K562 (cell line): ENCODE measurements around the gene SMIM29. TPM values are rescaled to one million over a fixed set of nuclear protein-coding genes. Genes with fewer than 3 reads are reported as not detected.
A peak's percentile ranks its signal among the peaks of the same experiment; 100 is the strongest.

ENCODE experiments used
- EGR1 ChIP-seq: fragments of 450-650 bp; conservative IDR thresholded peaks from 2 replicates; pipeline ENCODE4 v1.6.1; 2017; ENCODE audit warnings: mild to moderate bottlenecking
- MEF2A ChIP-seq: IDR thresholded peaks from 2 replicates; pipeline ENCODE4 v1.6.1; 2011; ENCODE audit warnings: low read depth, mild to moderate bottlenecking, low read length, moderate library complexity; ENCODE audit not compliant: control insufficient read depth
- PHF20 ChIP-seq: fragments of 450-650 bp; IDR thresholded peaks from 2 replicates; pipeline ENCODE4 v1.6.1; 2018; ENCODE audit not compliant: partially characterized antibody
- RBBP5 ChIP-seq: fragments of 200-600 bp; sonication (generic); IDR thresholded peaks from 2 replicates; pipeline ENCODE4 v1.6.1; 2012; ENCODE audit warnings: borderline replicate concordance, mild to moderate bottlenecking, low read length, control low read depth, inconsistent platforms; ENCODE audit not compliant: insufficient read depth, poor library complexity, severe bottlenecking
- RFX1 ChIP-seq: fragments of 450-650 bp; IDR thresholded peaks from 2 replicates; pipeline ENCODE4 v1.6.1; 2016; ENCODE audit warnings: mild to moderate bottlenecking, moderate library complexity
- SMARCA4 ChIP-seq: fragments of 450-650 bp; IDR thresholded peaks from 2 replicates; pipeline ENCODE4 v1.6.1; 2016
- TBP ChIP-seq: optimal IDR thresholded peaks from 2 replicates; pipeline ENCODE3; 2011; ENCODE audit warnings: low read depth, low read length, improper control_type of control experiment
- ZBTB9 ChIP-seq: fragments of 450-650 bp; formaldehyde crosslinking; IDR thresholded peaks from 2 replicates; pipeline ENCODE4 v1.4.0; 2020; ENCODE audit warnings: mild to moderate bottlenecking, moderate library complexity
- ZFPM2 ChIP-seq: fragments of 250-450 bp; sonication (Bioruptor Pico); IDR thresholded peaks from 2 replicates; pipeline ENCODE4 v1.5.1; 2022; ENCODE audit warnings: mild to moderate bottlenecking
- ZNF407 ChIP-seq: fragments of 450-650 bp; IDR thresholded peaks from 2 replicates; pipeline ENCODE4 v1.6.1; 2016; ENCODE audit warnings: low read depth
- ZNF431 ChIP-seq: sonication (generic); formaldehyde crosslinking; IDR thresholded peaks from 2 replicates; pipeline ENCODE4 v1.8.0; 2022; ENCODE audit warnings: mild to moderate bottlenecking, missing genetic modification reagents
- ZNF551 ChIP-seq: fragments of 250-450 bp; sonication (Bioruptor Pico); IDR thresholded peaks from 2 replicates; pipeline ENCODE4 v1.5.0; 2021; ENCODE audit warnings: mild to moderate bottlenecking, moderate library complexity
- polyA plus RNA-seq, 8 experiments: library from polyadenylated mRNA; depleted of rRNA in 4 of 8; stranded (reverse) in 5 of 8; unstranded in 3 of 8; fragments of >200 nt; fragmentation: Nextera tagmentation in 2 of 8; fragmentation: Illumina TruSeq in 1 of 8; extraction: Ambion mirVana in 2 of 8; extraction: Trizol in 1 of 8; gene quantifications; 2 replicates each; pipeline versions ENCODE4 v1.2.1 to v1.2.3, GENCODE V29; 2011 to 2014; ENCODE audit warnings: inconsistent platforms in 1 of 8, missing spikeins in 1 of 8
- total RNA-seq, 7 experiments: library from RNA; depleted of rRNA in 6 of 7; stranded (reverse); fragments of >200 nt in 6 of 7; fragmentation: Illumina TruSeq in 2 of 7; extraction: Trizol in 2 of 7; gene quantifications; 2 replicates each; pipeline versions ENCODE4 v1.2.1 to v1.2.3, GENCODE V29; 2011 to 2021; ENCODE audit warnings: low replicate concordance in 1 of 7
- TF ChIP-seq, protein P1 (sequence below): fragments of 200-800 bp; sonication (Bioruptor generic); IDR thresholded peaks from 2 replicates; pipeline ENCODE4 v1.6.1; 2016; ENCODE audit warnings: missing genetic modification characterization, missing compliant biosample characterization

The SMIM29 gene
- total and polyA plus RNA-seq, 9 of the 15 experiments (the other 6 are each of a cell fraction or from before 2014, with no cell fraction given): 6.5 to 36.7 (median 20.9) TPM

GRCh38 chr6:34248727-34249468 lies at the start of gene SMIM29 (continued):
- TF ChIP-seq, protein P1, sequence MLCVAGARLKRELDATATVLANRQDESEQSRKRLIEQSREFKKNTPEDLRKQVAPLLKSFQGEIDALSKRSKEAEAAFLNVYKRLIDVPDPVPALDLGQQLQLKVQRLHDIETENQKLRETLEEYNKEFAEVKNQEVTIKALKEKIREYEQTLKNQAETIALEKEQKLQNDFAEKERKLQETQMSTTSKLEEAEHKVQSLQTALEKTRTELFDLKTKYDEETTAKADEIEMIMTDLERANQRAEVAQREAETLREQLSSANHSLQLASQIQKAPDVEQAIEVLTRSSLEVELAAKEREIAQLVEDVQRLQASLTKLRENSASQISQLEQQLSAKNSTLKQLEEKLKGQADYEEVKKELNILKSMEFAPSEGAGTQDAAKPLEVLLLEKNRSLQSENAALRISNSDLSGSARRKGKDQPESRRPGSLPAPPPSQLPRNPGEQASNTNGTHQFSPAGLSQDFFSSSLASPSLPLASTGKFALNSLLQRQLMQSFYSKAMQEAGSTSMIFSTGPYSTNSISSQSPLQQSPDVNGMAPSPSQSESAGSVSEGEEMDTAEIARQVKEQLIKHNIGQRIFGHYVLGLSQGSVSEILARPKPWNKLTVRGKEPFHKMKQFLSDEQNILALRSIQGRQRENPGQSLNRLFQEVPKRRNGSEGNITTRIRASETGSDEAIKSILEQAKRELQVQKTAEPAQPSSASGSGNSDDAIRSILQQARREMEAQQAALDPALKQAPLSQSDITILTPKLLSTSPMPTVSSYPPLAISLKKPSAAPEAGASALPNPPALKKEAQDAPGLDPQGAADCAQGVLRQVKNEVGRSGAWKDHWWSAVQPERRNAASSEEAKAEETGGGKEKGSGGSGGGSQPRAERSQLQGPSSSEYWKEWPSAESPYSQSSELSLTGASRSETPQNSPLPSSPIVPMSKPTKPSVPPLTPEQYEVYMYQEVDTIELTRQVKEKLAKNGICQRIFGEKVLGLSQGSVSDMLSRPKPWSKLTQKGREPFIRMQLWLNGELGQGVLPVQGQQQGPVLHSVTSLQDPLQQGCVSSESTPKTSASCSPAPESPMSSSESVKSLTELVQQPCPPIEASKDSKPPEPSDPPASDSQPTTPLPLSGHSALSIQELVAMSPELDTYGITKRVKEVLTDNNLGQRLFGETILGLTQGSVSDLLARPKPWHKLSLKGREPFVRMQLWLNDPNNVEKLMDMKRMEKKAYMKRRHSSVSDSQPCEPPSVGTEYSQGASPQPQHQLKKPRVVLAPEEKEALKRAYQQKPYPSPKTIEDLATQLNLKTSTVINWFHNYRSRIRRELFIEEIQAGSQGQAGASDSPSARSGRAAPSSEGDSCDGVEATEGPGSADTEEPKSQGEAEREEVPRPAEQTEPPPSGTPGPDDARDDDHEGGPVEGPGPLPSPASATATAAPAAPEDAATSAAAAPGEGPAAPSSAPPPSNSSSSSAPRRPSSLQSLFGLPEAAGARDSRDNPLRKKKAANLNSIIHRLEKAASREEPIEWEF: no peak
- TF ChIP-seq RFX1 (no peak; the same call in 1 of the 2 replicates), TBP (no peak), ZNF551 (CRISPR knock-in tag) (no peak), ZNF431 (no peak), SMARCA4 (no peak), MEF2A (no peak), ZFPM2 (CRISPR knock-in tag) (0 out of 2 replicates have a peak, but pooled peaks have one; percentile 47), RBBP5 (peak; percentile 60), ZNF407 (peak; percentile 80; the same call in 1 of the 2 replicates), PHF20 (peak; percentile 49), EGR1 (peak; percentile 99), ZBTB9 (CRISPR knock-in tag) (0 out of 2 replicates have a peak, but pooled peaks have one; percentile 11)
